HG03196 (cell line): ENCODE measurements around the gene PLEKHG2.
"Not testable (repeated sequence)": the region's sequence is repeated elsewhere in the genome, so short reads cannot be mapped to it uniquely, and the experiment has no call there.

Experiments used
- ATAC-seq: cut with Tn5 transposase; IDR thresholded peaks from one replicate; pipeline ENCODE4 v1.9.1; 2021; ENCODE audit not compliant: unreplicated experiment

PLEKHG2 gene

GRCh38 chr19:39435499-39436349, 23.3 kb downstream of the PLEKHG2 start, which contains the start of gene RPS16:
RPS16 (minus strand) TSS chr19:39435949; CDS start chr19:39435895, 54 bp downstream.
- peak; percentile 81 for ATAC-seq

GRCh38 chr19:39436350-39436716, 23.9 kb downstream of the PLEKHG2 start:
- no peak for ATAC-seq

- no peak for ATAC-seq
Measured at GRCh38 chr19:39438270-39438934, 25.9 kb downstream of the PLEKHG2 start.

GRCh38 chr19:39444598-39445195, 32.2 kb downstream of the PLEKHG2 start:
- ATAC-seq: no peak

- peak; percentile 84 for ATAC-seq
Measured at GRCh38 chr19:39445196-39446111, 33.0 kb downstream of the PLEKHG2 start, which contains the start of gene SUPT5H. SUPT5H (plus strand) TSS chr19:39445582; CDS start chr19:39445891, 309 bp downstream.

GRCh38 chr19:39446365-39447084, 34.1 kb downstream of the PLEKHG2 start:
- no peak for ATAC-seq

GRCh38 chr19:39448271-39448670, 35.8 kb downstream of the PLEKHG2 start:
- ATAC-seq: no peak

GRCh38 chr19:39449116-39449797, 36.8 kb downstream of the PLEKHG2 start:
- ATAC-seq: no peak

GRCh38 chr19:39451257-39451656, 38.8 kb downstream of the PLEKHG2 start:
- not testable (repeated sequence) for ATAC-seq

GRCh38 chr19:39463403-39463802, 50.9 kb downstream of the PLEKHG2 start:
- ATAC-seq: no peak

GRCh38 chr19:39465956-39466747, 53.7 kb downstream of the PLEKHG2 start:
- no peak for ATAC-seq

GRCh38 chr19:39467941-39468340, 55.5 kb downstream of the PLEKHG2 start:
- ATAC-seq: no peak

- no peak for ATAC-seq
Measured at GRCh38 chr19:39469036-39469435, 56.6 kb downstream of the PLEKHG2 start.

GRCh38 chr19:39469567-39469966, 57.1 kb downstream of the PLEKHG2 start:
- ATAC-seq: no peak

- no peak for ATAC-seq
Measured at GRCh38 chr19:39470724-39471339, 58.4 kb downstream of the PLEKHG2 start.

GRCh38 chr19:39471756-39472536, 59.5 kb downstream of the PLEKHG2 start:
- no peak for ATAC-seq

- no peak for ATAC-seq
Measured at GRCh38 chr19:39472746-39473442, 60.4 kb downstream of the PLEKHG2 start.
